H9 (cell line): ENCODE results near the gene USP53. TPM values are rescaled to one million over a fixed set of nuclear protein-coding genes. Genes with fewer than 3 reads are reported as not detected.

Experiments used
- DNase-seq: peaks from one replicate; pipeline ENCODE4 v3.0.0-alpha.2; 2017
- H2AFZ ChIP-seq: one replicate; pipeline ENCODE4 v1.6.1; 2013; ENCODE audit warnings: mild to moderate bottlenecking, low read length, control low read depth, moderate library complexity
- H2AK5ac ChIP-seq: 2 replicates; pipeline ENCODE4 v1.6.1; 2013; ENCODE audit warnings: low read length, control low read depth, mixed read lengths; ENCODE audit not compliant: insufficient read length
- H2BK120ac ChIP-seq: one replicate; pipeline ENCODE4 v1.6.1; 2013; ENCODE audit warnings: low read depth, mild to moderate bottlenecking, low read length, control low read depth, inconsistent platforms; ENCODE audit not compliant: poor library complexity, severe bottlenecking
- H2BK12ac ChIP-seq: 2 replicates; pipeline ENCODE4 v1.6.1; 2013; ENCODE audit warnings: low read length, control low read depth, mixed read lengths, low read depth; ENCODE audit not compliant: insufficient read length
- H2BK15ac ChIP-seq: 2 replicates; pipeline ENCODE4 v1.6.1; 2013; ENCODE audit warnings: low read depth, low read length, control low read depth
- H2BK20ac ChIP-seq: one replicate; pipeline ENCODE4 v1.6.1; 2013; ENCODE audit warnings: low read depth, mild to moderate bottlenecking, low read length, control low read depth, inconsistent platforms; ENCODE audit not compliant: poor library complexity, severe bottlenecking
- H2BK5ac ChIP-seq: 2 replicates; pipeline ENCODE4 v1.6.1; 2013; ENCODE audit warnings: low read length, control low read depth, mixed read lengths; ENCODE audit not compliant: insufficient read length
- H3K14ac ChIP-seq: 2 replicates; pipeline ENCODE4 v1.6.1; 2013; ENCODE audit warnings: low read length, control low read depth; ENCODE audit not compliant: insufficient read depth
- H3K18ac ChIP-seq: 2 replicates; pipeline ENCODE4 v1.6.1; 2013; ENCODE audit warnings: low read depth, mild to moderate bottlenecking, mixed read lengths, low read length, control low read depth; ENCODE audit not compliant: insufficient read length
- H3K23ac ChIP-seq: 2 replicates; pipeline ENCODE4 v1.6.1; 2013; ENCODE audit warnings: low read length, control low read depth, mixed read lengths, low read depth; ENCODE audit not compliant: insufficient read length
- H3K23me2 ChIP-seq: 2 replicates; pipeline ENCODE4 v1.6.1; 2013; ENCODE audit warnings: low read depth, mild to moderate bottlenecking, mixed read lengths, low read length, control low read depth; ENCODE audit not compliant: insufficient read length, poor library complexity, severe bottlenecking
- H3K27ac ChIP-seq: 2 replicates; pipeline ENCODE4 v1.5.1; 2013; ENCODE audit warnings: low read length, control low read depth, mixed read lengths, low read depth; ENCODE audit not compliant: insufficient read length
- H3K27me3 ChIP-seq: 2 replicates; pipeline ENCODE4 v1.6.1; 2013; ENCODE audit warnings: low read length, control low read depth, inconsistent platforms; ENCODE audit not compliant: insufficient read depth
- H3K4ac ChIP-seq: 2 replicates; pipeline ENCODE4 v1.6.1; 2013; ENCODE audit warnings: low read depth, mild to moderate bottlenecking, control low read depth, inconsistent platforms, low read length, moderate library complexity
- H3K4me1 ChIP-seq: 2 replicates; pipeline ENCODE4 v1.6.1; 2013; ENCODE audit warnings: low read length, control low read depth, inconsistent platforms; ENCODE audit not compliant: insufficient read depth
- H3K4me2 ChIP-seq: 2 replicates; pipeline ENCODE4 v1.6.1; 2013; ENCODE audit warnings: low read length, control low read depth, mixed read lengths; ENCODE audit not compliant: insufficient read length, insufficient read depth
- H3K56ac ChIP-seq: 2 replicates; pipeline ENCODE4 v1.6.1; 2013; ENCODE audit warnings: low read depth, mild to moderate bottlenecking, mixed read lengths, low read length, control low read depth; ENCODE audit not compliant: insufficient read length
- H3K79me1 ChIP-seq: 2 replicates; pipeline ENCODE4 v1.6.1; 2013; ENCODE audit warnings: low read depth, mild to moderate bottlenecking, moderate library complexity, low read length, control low read depth, inconsistent platforms; ENCODE audit not compliant: insufficient read depth, poor library complexity, severe bottlenecking
- H3K79me2 ChIP-seq: 2 replicates; pipeline ENCODE4 v1.6.1; 2013; ENCODE audit warnings: low read length, control low read depth, inconsistent platforms; ENCODE audit not compliant: insufficient read depth
- H3K9ac ChIP-seq: 2 replicates; pipeline ENCODE4 v1.6.1; 2013; ENCODE audit warnings: low read length, control low read depth, mixed read lengths; ENCODE audit not compliant: insufficient read length; ENCODE audit errors: extremely low read depth
- H3K9me3 ChIP-seq: one replicate; pipeline ENCODE4 v1.6.1; 2013; ENCODE audit warnings: low read depth, low read length, inconsistent platforms; ENCODE audit not compliant: control insufficient read depth
- H3T11ph ChIP-seq: one replicate; pipeline ENCODE4 v1.6.1; 2013; ENCODE audit warnings: mild to moderate bottlenecking, low read length, control low read depth, inconsistent platforms
- H4K20me1 ChIP-seq: one replicate; pipeline ENCODE4 v1.6.1; 2013; ENCODE audit not compliant: control insufficient read depth, insufficient read length, insufficient read depth
- H4K5ac ChIP-seq: 2 replicates; pipeline ENCODE4 v1.6.1; 2013; ENCODE audit warnings: low read depth, mild to moderate bottlenecking, mixed read lengths, low read length, control low read depth; ENCODE audit not compliant: insufficient read length
- H4K8ac ChIP-seq: replicated peaks from 2 replicates; pipeline ENCODE4 v1.6.1; 2013; ENCODE audit warnings: low read length, control low read depth, mixed read lengths, low read depth; ENCODE audit not compliant: insufficient read length
- H4K91ac ChIP-seq: 2 replicates; pipeline ENCODE4 v1.6.1; 2013; ENCODE audit warnings: low read depth, mild to moderate bottlenecking, moderate library complexity, mixed read lengths, low read length, control low read depth; ENCODE audit not compliant: insufficient read length
- H3K27ac Mint-ChIP-seq, 3 experiments: 2 replicates in 2 of 3; 3 replicates in 1 of 3; pipeline ENCODE4 v1.8.0; 2020 to 2021; ENCODE audit warnings: mixed read lengths in 3 of 3, mild to moderate bottlenecking in 1 of 3, moderate library complexity in 1 of 3
- H3K27me3 Mint-ChIP-seq: 2 replicates; pipeline ENCODE4 v1.8.0; 2021; ENCODE audit warnings: low read depth, mild to moderate bottlenecking, moderate library complexity, mixed read lengths
- H3K36me3 Mint-ChIP-seq, 3 experiments: 2 replicates in 2 of 3; 3 replicates in 1 of 3; pipeline ENCODE4 v1.8.0; 2020 to 2021; ENCODE audit warnings: low read depth in 3 of 3, mixed read lengths in 3 of 3; ENCODE audit not compliant: insufficient read depth in 1 of 3
- H3K4me1 Mint-ChIP-seq, 2 experiments: 2 replicates each; pipeline ENCODE4 v1.8.0; 2020; ENCODE audit warnings: mixed read lengths in 2 of 2
- H3K4me3 Mint-ChIP-seq, 2 experiments: 2 replicates in 1 of 2; 3 replicates in 1 of 2; pipeline ENCODE4 v1.8.0; 2020 to 2021; ENCODE audit warnings: mild to moderate bottlenecking in 2 of 2, mixed read lengths in 2 of 2, moderate library complexity in 1 of 2
- H3K9me3 Mint-ChIP-seq, 2 experiments: 2 replicates in 1 of 2; 3 replicates in 1 of 2; pipeline ENCODE4 v1.8.0; 2020; ENCODE audit warnings: mild to moderate bottlenecking in 2 of 2, mixed read lengths in 2 of 2, moderate library complexity in 1 of 2
- WGBS: extraction: QIAGEN DNeasy Blood & Tissue Kit; methylation state at CpG from one replicate; pipeline ENCODE4 v1.1.7; 2013; ENCODE audit warnings: missing lambda C conversion rate, low lambda C conversion rate, mixed read lengths; ENCODE audit not compliant: insufficient read length; ENCODE audit errors: extremely low coverage; 5-methylcytosine and 5-hydroxymethylcytosine counted together
- total RNA-seq: library from RNA; stranded (reverse); gene quantifications from 2 replicates; pipeline ENCODE4 v1.2.1, GENCODE V29; 2021
- TF ChIP-seq, protein P1 (sequence below): fragments of 200-600 bp; sonication (generic); conservative IDR thresholded peaks from 3 replicates; pipeline ENCODE4 v1.8.0; 2021; ENCODE audit warnings: antibody characterized with exemption, mild to moderate bottlenecking

Gene USP53
- total RNA-seq, 1 experiment from 2014 or later: 18.4 TPM

DNA sequence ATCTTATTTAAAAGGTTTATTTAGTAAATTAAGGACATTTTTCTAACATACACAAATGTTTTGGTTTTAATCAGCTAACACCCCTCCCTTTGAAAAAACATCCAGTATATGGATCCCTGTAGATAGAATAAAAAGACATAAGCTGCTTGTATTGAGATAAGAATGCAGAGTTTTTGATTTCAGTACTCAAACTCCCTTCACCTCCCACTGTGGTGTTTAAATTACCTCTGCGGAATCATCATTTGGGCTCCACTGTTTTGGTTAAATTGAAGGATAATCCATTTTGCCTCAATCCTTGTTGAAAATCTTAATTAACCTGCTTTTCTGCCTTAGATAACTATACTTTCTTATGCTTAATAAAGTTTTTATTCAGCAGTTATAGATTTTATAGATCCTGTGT is 27.6 kb downstream of the USP53 start:
- H3K27ac ChIP-seq: no peak overlapping the region
- H3K4me1 Mint-ChIP-seq: peaks cover 25 to 33% of the 10 kb centered on the region in 2 experiments
- peak overlapping the region in 1 of 3 experiments; percentile 60; a peak in 1 of 7 replicates for H3K27ac Mint-ChIP-seq
- no peak overlapping the region for H2BK20ac ChIP-seq
- H4K8ac ChIP-seq: no peak overlapping the region
- H3K23ac ChIP-seq: no peak overlapping the region
- H3K18ac ChIP-seq: no peak overlapping the region
- no peaks in the 10 kb centered on the region for H3K27me3 ChIP-seq
- H3K23me2 ChIP-seq: no peaks in the 10 kb centered on the region
- no CpG with 5 or more reads among the region's 1 CpG for WGBS
- H3K36me3 Mint-ChIP-seq: peaks cover 3 to 11% (median 5%) of the 10 kb centered on the region in 3 experiments; a peak in 4 of 7 replicates
- 0 out of 2 replicates have a peak, but pooled peaks cover 4% of the 10 kb centered on the region for H3K4me1 ChIP-seq
- no peak overlapping the region for H3K14ac ChIP-seq
- H3K9me3 Mint-ChIP-seq: no peaks in the 10 kb centered on the region
- no peak overlapping the region; a peak in 1 of 5 replicates for H3K4me3 Mint-ChIP-seq
- no peak overlapping the region for H3K4me2 ChIP-seq
- no peaks in the 10 kb centered on the region for H3K9me3 ChIP-seq
- H2AK5ac ChIP-seq: no peak overlapping the region
- H3K9ac ChIP-seq: no peak overlapping the region
- TF ChIP-seq, protein P1, sequence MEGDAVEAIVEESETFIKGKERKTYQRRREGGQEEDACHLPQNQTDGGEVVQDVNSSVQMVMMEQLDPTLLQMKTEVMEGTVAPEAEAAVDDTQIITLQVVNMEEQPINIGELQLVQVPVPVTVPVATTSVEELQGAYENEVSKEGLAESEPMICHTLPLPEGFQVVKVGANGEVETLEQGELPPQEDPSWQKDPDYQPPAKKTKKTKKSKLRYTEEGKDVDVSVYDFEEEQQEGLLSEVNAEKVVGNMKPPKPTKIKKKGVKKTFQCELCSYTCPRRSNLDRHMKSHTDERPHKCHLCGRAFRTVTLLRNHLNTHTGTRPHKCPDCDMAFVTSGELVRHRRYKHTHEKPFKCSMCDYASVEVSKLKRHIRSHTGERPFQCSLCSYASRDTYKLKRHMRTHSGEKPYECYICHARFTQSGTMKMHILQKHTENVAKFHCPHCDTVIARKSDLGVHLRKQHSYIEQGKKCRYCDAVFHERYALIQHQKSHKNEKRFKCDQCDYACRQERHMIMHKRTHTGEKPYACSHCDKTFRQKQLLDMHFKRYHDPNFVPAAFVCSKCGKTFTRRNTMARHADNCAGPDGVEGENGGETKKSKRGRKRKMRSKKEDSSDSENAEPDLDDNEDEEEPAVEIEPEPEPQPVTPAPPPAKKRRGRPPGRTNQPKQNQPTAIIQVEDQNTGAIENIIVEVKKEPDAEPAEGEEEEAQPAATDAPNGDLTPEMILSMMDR: no peak
- H3K27me3 Mint-ChIP-seq: no peaks in the 10 kb centered on the region
- DNase-seq: no peak
- H4K91ac ChIP-seq: no peak overlapping the region
- H3K56ac ChIP-seq: no peak overlapping the region
- H3K79me2 ChIP-seq: no peaks in the 10 kb centered on the region
- no peaks in the 10 kb centered on the region for H3K79me1 ChIP-seq
- no peak overlapping the region for H4K5ac ChIP-seq
- H2BK120ac ChIP-seq: no peak overlapping the region
- no peak overlapping the region for H3T11ph ChIP-seq
- no peak overlapping the region for H2BK5ac ChIP-seq
- no peak overlapping the region for H2AFZ ChIP-seq
- H4K20me1 ChIP-seq: no peaks in the 10 kb centered on the region
- H2BK12ac ChIP-seq: no peak overlapping the region
- H3K4ac ChIP-seq: no peak overlapping the region
- no peak overlapping the region for H2BK15ac ChIP-seq
